AML-193 (cell line): ENCODE results near the gene PEG3.

Source experiments
- DNase-seq, 2 experiments: peaks; one replicate each; lab custom pipeline; 2025; lab: John Stamatoyannopoulos, UW

PEG3 gene

DNA sequence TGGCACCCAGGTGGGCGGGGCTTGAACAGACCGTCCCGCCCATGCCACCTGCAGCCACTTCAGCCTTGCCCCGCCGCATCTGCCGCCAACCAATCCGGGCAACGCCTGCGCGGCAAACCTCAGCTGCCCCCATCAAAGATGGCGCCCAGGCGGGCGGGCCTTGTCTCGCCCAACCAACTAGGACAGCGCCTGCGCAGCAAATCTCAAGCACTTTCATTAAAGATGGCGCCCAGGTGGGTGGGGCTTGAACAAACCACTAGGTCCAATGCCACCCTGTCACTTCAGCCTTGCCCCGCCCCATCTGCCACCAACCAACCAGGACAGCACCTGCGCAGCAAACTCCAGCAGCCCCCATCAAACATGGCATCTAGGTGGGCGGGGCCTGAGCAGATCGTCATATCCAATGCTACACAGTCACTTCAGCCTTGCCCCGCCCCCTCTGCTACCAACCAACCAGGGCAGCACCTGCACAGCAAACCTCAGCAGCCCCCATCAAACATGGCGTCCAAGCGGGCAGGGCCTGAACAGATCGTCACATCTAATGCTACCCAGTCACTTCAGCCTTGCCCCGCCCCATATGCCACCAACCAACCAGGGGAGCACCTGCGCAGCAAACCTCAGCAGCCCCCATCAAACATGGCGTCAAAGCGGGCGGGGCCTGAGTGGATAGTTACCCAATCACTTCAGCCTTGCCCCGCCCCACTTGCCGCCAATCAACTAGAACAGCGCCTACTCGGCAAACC lies 1.4 kb downstream of the PEG3 start:
- no peak for DNase-seq

GRCh38 chr19:56838024-56838908 lies 2.3 kb downstream of the PEG3 start:
- no peak for DNase-seq

DNA sequence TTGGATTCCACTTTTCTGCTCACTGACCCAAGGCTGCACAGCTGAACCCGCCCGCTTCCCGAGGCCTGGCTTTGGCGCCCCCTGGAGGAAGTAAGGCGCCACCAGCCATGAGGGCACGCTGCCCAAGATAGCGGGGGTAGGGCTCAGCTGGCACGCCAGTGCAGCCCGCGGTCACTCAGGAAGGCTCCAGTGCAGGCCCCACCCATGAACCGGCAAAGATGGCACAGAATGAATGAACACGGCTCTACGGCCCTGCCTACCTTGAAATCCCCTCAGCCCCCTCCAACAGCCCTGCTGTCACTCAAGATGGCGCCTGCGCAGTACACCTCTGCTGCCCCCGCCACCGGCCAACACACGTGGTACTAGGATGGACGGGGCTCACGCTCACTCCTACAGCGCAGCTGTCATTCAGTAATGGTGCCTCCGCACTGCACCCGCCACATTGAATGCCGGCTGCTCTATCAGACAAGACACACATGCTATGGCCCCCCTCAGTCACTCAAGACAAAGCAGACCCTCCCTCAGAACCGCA lies 3.0 kb downstream of the PEG3 start:
- no peak for DNase-seq

GRCh38 chr19:56837004-56837403 lies 3.5 kb downstream of the PEG3 start:
- DNase-seq = no peak

GRCh38 chr19:56836059-56836458 lies 4.5 kb downstream of the PEG3 start:
- no peak for DNase-seq

DNA sequence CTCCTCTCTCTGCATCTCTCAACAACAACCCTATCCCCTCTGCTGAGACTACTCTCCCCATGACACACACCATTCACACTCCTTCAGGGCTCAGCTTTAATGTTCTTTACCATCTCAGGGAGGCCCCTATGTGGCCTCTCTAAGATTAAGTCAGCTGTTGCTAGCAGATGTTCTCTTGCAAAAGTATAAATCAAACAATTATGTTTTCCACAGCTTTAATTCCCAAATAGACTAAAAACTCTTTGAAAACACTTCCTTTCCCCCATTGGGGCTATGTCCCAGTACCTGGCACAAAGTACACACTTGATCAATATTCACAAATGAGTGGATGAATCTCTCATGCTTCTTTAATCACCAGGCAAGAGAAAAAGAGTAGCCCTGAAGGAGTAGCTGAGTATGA lies 5.1 kb downstream of the PEG3 start:
- no peak for DNase-seq

DNA sequence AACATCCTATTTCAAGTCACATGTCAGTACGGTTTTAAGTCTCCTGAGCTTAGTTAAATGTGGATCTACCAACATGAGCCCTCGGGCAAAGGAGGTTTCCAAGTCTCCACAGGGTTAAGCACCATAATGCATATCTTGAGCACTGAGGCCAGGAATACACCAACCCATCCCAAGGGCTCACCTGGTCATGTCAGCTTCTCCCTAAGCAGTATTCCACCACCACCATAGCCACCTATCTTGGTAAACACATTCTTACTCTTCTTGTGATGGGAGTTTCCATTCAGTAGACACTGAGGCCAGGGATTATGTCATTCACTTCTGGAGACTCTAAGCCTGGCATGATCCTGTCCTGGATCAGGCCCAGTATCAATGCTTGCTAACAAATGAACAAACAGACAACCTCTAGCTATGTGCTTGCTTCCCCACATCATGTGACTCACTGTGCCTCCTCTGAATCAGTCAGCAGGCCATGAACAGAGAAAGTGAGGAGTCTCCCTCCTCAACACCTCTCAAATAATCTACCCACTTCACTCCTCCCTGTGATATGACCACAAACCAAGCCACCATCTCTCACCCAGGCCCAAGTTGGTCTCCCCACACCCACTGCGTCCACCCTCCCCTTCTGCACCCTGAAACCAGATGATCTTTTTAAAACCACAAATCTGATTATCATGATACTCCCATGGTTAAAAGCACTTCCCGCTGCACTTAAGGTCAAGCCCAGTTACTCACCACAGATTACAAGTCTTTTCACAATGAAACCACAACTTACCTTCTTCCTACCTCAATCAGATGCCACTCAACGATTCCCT lies 5.8 kb downstream of the PEG3 start:
- DNase-seq = no peak

DNA sequence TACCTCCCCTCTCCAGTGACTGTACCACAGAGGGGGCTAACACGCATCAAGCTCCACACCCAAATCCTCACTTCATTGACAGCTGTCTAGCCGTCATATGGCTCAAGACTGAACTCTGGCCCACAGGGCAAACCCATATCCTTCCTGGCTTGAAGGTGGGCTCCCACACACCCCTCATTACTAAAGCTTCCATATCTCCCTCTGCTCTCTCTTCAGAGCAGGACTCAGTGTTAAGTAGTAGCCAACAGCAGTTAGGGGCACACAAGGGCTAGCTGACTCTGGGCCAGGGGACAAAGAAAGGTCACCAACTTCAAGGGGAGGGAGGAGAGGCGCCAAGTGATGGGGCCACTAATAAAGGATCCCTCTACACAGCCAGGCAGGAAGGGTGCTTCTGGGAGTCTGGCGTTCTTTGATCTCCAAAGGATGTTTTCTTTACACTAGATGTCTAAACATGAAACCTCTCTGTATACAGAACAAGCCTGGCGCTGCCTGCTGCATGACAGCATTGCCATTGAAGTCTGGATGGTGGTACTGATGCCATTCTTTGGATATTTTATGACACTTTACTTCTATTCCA lies 8.1 kb downstream of the PEG3 start:
- no peak for DNase-seq

DNA sequence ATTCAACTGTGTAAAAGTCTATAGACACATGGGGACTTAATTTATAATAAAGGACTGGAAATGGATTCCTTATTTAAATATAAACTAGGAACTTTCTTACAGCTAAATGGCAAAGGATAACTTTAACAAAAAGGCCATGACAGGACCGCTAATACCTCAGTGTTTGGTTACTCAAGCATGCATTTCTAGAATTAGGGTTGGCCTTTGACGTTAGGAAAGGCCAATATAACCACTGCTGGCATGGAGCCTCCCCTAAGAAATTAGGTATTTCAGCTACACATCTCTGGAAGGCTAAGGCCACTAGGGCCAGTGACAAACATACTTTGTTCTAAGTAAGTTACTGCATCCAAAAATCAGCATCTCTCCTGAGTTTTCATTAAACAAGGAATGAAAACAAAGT lies 9.3 kb downstream of the PEG3 start:
- no peak for DNase-seq

- DNase-seq = no peak
These were observed 10.9 kb downstream of the PEG3 start for GRCh38 chr19:56829596-56829995.

DNA sequence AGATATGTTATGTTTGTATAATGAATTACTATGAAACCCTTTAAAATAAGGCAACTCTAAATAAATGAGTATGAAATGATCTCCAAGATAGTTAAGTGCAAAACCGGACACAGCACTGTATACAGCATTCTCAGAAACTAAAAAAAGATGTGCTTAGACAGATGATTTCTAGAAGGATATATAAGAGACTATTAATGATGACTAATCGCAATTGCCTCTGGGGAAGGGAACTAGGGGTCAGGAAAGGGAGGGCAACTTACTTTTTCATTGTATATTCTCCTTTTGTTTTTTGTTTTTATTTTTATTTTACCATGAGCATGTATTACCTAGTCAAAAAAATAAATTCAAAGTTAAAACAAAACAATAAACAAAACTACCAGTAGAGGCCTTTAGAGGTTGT lies 12.8 kb downstream of the PEG3 start:
- no peak for DNase-seq

DNA sequence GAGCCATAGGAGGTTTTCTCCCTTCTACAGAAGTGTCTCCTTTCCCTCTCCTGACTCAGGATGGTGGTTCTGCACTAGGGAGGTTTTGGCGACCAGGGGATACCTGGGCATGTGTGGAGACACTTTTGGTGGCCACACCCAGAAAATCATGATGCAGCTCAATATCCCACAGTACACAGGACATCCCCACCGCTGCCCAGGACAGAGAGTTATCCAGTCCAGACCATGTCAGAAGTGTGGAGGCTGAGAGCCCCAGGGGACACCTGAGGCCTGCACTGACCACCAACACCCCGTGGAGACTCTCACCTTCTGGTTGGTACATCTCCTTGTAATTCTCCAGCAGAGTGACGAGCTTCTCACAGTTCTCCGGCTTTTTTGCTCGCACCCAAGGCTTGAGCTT lies 16.6 kb downstream of the PEG3 start:
- no peak for DNase-seq

- no peak for DNase-seq
These were observed 17.1 kb downstream of the PEG3 start for GRCh38 chr19:56823417-56823816.

DNA sequence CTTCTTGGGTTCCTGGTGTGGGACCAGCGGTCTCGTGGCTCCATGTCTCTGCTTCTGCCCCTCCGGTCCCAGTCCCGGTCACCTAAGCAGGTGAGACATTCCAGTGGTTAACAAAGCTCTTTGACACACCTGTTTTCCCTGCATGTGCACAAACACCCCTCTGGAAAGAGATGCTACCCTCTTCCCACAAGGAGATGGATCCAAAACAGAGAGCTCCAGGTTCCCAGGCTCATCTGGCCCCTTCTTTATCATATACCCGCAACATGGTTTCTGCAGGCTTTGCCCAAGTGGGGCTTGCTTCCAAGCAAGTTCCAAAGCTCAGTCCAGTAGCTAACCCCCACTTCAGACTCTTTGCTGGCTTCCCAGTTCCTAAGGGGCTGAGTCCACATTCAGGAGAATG lies 17.8 kb downstream of the PEG3 start:
- DNase-seq = no peak

DNA sequence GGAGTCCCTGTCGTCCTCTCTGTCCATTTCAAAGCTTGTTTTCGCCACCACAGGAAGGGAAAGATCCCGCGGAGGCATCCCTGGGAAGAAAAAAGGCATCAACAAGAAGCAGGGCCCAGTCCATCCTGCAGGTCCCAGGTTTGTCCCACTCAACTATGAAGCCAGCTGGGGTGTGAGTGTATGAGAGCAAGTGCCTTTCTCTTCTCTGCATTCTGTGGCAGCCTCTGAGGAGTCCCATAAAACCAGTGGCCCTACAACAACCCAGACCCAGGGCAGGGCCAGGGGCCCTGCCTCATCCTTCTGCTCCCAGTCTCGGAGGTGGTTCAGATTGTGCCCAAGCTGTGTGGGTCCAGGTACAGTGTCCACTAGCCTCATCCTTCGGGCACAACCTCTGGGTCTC lies 18.9 kb downstream of the PEG3 start:
- DNase-seq = no peak

GRCh38 chr19:56821209-56821608 lies 19.3 kb downstream of the PEG3 start:
- no peak for DNase-seq

GRCh38 chr19:56819166-56819565 lies 21.4 kb downstream of the PEG3 start:
- no peak for DNase-seq

DNA sequence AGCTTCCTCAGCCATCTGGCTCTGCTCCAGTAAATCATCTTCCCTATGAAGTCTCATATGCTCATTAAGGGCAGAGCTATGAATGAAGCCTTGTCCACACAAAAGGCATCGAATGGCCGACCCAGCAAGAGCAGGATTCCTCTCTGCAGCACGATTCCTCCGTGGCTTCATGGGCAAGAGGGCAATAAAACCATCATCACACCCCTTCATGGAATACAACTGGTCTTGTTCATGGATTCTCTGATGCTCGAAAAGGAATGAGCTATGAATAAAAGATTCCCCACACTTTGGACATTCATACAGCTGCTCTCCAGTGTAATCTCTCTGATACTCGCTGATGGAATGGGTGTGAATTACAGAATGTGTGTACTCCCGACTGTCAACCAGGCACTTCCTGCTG lies 25.9 kb downstream of the PEG3 start:
- DNase-seq = no peak

- no peak for DNase-seq
These were observed 27.0 kb downstream of the PEG3 start for GRCh38 chr19:56813531-56813930.

DNA sequence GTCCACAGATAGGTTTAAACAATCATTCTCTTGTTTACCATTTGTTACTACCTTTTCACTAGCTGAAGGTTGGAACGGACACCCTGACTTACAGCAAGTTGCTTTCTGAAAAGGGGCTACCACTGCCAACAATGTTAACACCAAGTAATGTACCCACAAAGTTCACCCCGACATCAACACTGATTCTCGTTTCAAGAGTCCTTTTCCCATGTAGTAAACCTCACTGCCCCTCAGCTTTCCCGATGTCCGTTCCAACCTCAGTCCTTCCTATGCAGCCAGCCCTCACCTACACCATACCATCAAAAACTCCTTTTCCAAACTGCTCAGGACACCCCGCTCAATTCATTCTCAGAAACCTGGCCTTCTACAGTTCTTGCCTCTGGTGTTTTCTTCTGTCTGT lies 29.0 kb downstream of the PEG3 start:
- DNase-seq = no peak

- no peak for DNase-seq
These were observed 30.3 kb downstream of the PEG3 start for GRCh38 chr19:56810260-56810659.
